OCI-LY3 (cell line): ENCODE data around the gene STAT5B.
A peak's percentile ranks its signal among the peaks of the same experiment; 100 is the strongest.

Source experiments
- H2AFZ ChIP-seq: fragments of 200-600, 300-600 bp; shearing (Covaris generic); 2 replicates; pipeline ENCODE4 v1.6.0; 2014; ENCODE audit warnings: antibody characterized with exemption, low read depth, low read length
- H3K27ac ChIP-seq: fragments of 200-600, 300-600 bp; sonication (generic); 2 replicates; pipeline ENCODE4 v1.5.1; 2014; ENCODE audit warnings: mild to moderate bottlenecking, low read length, moderate library complexity, mixed read lengths
- H3K27me3 ChIP-seq: fragments of 200-600, 300-600 bp; sonication (generic); 2 replicates; pipeline ENCODE4 v1.6.1; 2014; ENCODE audit warnings: low read depth, low read length, mixed read lengths
- H3K36me3 ChIP-seq: fragments of 200-600, 300-600 bp; sonication (generic); replicated peaks from 2 replicates; pipeline ENCODE3; 2014; ENCODE audit warnings: low read depth, low read length, mixed read lengths
- H3K4me1 ChIP-seq: fragments of 300-600, 200-600 bp; sonication (generic); 2 replicates; pipeline ENCODE4 v1.6.1; 2014; ENCODE audit warnings: low read length, mixed read lengths
- H3K4me2 ChIP-seq: fragments of 200-600, 300-600 bp; sonication (generic); 2 replicates; pipeline ENCODE4 v1.6.1; 2014; ENCODE audit warnings: low read length, mixed read lengths
- H3K4me3 ChIP-seq: fragments of 300-600, 200-600 bp; sonication (generic); 2 replicates; pipeline ENCODE4 v1.5.1; 2014; ENCODE audit warnings: antibody characterized with exemption, mild to moderate bottlenecking, low read length, moderate library complexity
- H3K79me2 ChIP-seq: fragments of 300-600, 200-600 bp; shearing (Covaris generic); 2 replicates; pipeline ENCODE4 v1.6.1; 2014; ENCODE audit warnings: mild to moderate bottlenecking, low read length, mixed read lengths
- H3K9ac ChIP-seq: fragments of 300-600, 200-600 bp; shearing (Covaris generic); 2 replicates; pipeline ENCODE4 v1.6.0; 2014; ENCODE audit warnings: mild to moderate bottlenecking, low read length, moderate library complexity
- H3K9me3 ChIP-seq: fragments of 200-600, 300-600 bp; shearing (Covaris generic); 2 replicates; pipeline ENCODE4 v1.6.1; 2014; ENCODE audit warnings: low read length, mixed read lengths; ENCODE audit not compliant: insufficient read depth
- H4K20me1 ChIP-seq: fragments of 200-600, 300-600 bp; sonication (generic); 2 replicates; pipeline ENCODE4 v1.6.1; 2016; ENCODE audit warnings: low read length, mixed read lengths; ENCODE audit not compliant: insufficient read depth
- CTCF ChIP-seq: fragments of 200-600, 300-600 bp; sonication (generic); IDR thresholded peaks from 2 replicates; pipeline ENCODE4 v1.5.1; 2014; ENCODE audit warnings: antibody characterized with exemption, low read length, low read depth
- EZH2phosphoT487 ChIP-seq: fragments of 200-600 bp; shearing (Covaris generic); IDR thresholded peaks from 2 replicates; pipeline ENCODE4 v1.6.1; 2018; ENCODE audit warnings: antibody characterized with exemption, mixed run types, low read depth

Gene STAT5B

GRCh38 chr17:42312285-42313130, 36.3 kb upstream of the STAT5B start:
- H3K79me2 ChIP-seq: peaks cover 2% of the 10 kb centered on the region; the same call in 1 of the 2 replicates
- H3K36me3 ChIP-seq: peaks cover 71% of the 10 kb centered on the region
- H3K27ac ChIP-seq: peak overlapping the region; percentile 87
- peaks cover 86% of the 10 kb centered on the region for H3K4me1 ChIP-seq
- H3K4me2 ChIP-seq: peak overlapping the region; percentile 55
- peak overlapping the region; percentile 42; the same call in 1 of the 2 replicates for H3K4me3 ChIP-seq
- no peak overlapping the region for H2AFZ ChIP-seq
- peaks cover 33% of the 10 kb centered on the region for H4K20me1 ChIP-seq
- TF ChIP-seq CTCF (peak; percentile 67), EZH2phosphoT487 (no peak)
- peak overlapping the region; percentile 27; the same call in 1 of the 2 replicates for H3K9ac ChIP-seq
- no peaks in the 10 kb centered on the region for H3K27me3 ChIP-seq
- no peaks in the 10 kb centered on the region for H3K9me3 ChIP-seq

GRCh38 chr17:42312035-42312284, 35.8 kb upstream of the STAT5B start:
- Histone ChIP-seq H3K4me3 (peak overlapping the region; percentile 17; the same call in 1 of the 2 replicates), H3K9ac (peak overlapping the region; percentile 30; the same call in 1 of the 2 replicates), H3K79me2 (no peaks in the 10 kb centered on the region; the same call in 1 of the 2 replicates), H3K4me2 (peak overlapping the region; percentile 55), H3K27me3 (no peaks in the 10 kb centered on the region), H2AFZ (no peak overlapping the region), H4K20me1 (peaks cover 28% of the 10 kb centered on the region), H3K27ac (peak overlapping the region; percentile 87), H3K36me3 (peaks cover 71% of the 10 kb centered on the region), H3K4me1 (peaks cover 81% of the 10 kb centered on the region), H3K9me3 (no peaks in the 10 kb centered on the region)
- no peak for TF ChIP-seq CTCF
- no peak for TF ChIP-seq EZH2phosphoT487

- H3K9me3 ChIP-seq: no peaks in the 10 kb centered on the region
- peak overlapping the region; percentile 17; the same call in 1 of the 2 replicates for H3K4me3 ChIP-seq
- H4K20me1 ChIP-seq: peaks cover 23% of the 10 kb centered on the region
- H3K79me2 ChIP-seq: no peaks in the 10 kb centered on the region
- no peak overlapping the region for H2AFZ ChIP-seq
- peak overlapping the region; percentile 55 for H3K4me2 ChIP-seq
- peaks cover 75% of the 10 kb centered on the region for H3K4me1 ChIP-seq
- no peak for TF ChIP-seq CTCF
- no peak for TF ChIP-seq EZH2phosphoT487
- H3K27me3 ChIP-seq: no peaks in the 10 kb centered on the region
- peak overlapping the region; percentile 30; the same call in 1 of the 2 replicates for H3K9ac ChIP-seq
- peaks cover 67% of the 10 kb centered on the region for H3K36me3 ChIP-seq
- peak overlapping the region; percentile 87 for H3K27ac ChIP-seq
These were observed 35.2 kb upstream of the STAT5B start for GRCh38 chr17:42311240-42312034.

GRCh38 chr17:42310787-42311215, 34.6 kb upstream of the STAT5B start:
- Histone ChIP-seq H3K4me2 (peak overlapping the region; percentile 55), H3K9me3 (no peaks in the 10 kb centered on the region), H3K36me3 (peaks cover 64% of the 10 kb centered on the region), H3K9ac (no peak overlapping the region), H2AFZ (no peak overlapping the region), H4K20me1 (peaks cover 21% of the 10 kb centered on the region), H3K27ac (peak overlapping the region; percentile 87), H3K4me3 (no peak overlapping the region), H3K79me2 (no peaks in the 10 kb centered on the region), H3K27me3 (no peaks in the 10 kb centered on the region), H3K4me1 (peaks cover 69% of the 10 kb centered on the region)
- no peak for TF ChIP-seq CTCF
- TF ChIP-seq EZH2phosphoT487: no peak
